ENCODE results near the gene HOXC10. TPM values are rescaled to one million over a fixed set of nuclear protein-coding genes. Genes with fewer than 3 reads are reported as not detected.

HOXC10 gene
- total RNA-seq, 6 experiments from 2014 or later: 0.33 to 1.4 (median 1.3) TPM; not detected in 1

DNA sequence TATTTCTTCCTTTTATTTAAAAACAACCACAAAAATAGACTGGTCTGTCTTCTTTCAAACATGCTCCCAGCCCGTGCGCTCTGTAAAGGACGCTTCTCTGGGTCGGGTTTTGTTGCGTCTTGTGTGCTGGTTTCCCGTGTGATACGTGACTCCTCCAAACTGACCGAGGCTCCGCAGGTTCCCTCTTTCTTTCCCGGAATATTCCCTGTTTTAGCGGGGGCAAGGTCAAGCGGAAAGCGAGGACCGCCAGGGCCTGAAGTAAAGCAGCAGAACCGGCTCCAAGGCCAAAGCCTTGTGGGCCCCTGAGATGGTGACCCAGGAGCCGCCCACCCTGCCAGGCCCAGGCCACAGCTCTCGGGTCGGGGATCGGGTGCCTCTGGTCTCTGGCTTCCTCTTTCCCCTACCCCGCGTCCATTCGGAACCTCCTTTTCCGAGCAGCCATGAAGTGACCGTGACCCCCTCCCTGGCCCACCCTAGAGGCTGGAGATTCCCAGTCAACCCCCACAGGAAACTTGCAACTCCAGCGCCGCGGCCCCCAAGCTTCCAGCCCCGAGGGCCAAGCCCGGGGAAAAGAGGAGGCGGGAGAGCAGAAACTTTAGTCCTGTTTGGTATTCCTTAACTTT lies 885 bp upstream of the HOXC10 start:
- Mint-ChIP-seq H3K9me3 (no peaks in the 10 kb centered on the region), H3K27me3 (ENCODE audit: insufficient read depth) (peaks cover 58% of the 10 kb centered on the region), H3K4me3 (no peak overlapping the region; the same call in 1 of the 2 replicates), H3K4me1 (ENCODE audit: low read depth) (peaks cover under 1% of the 10 kb centered on the region; the same call in 1 of the 2 replicates), H3K36me3 (ENCODE audit: low read depth) (no peaks in the 10 kb centered on the region), H3K27ac (no peak overlapping the region)
- no peak for DNase-seq
- TF ChIP-seq, protein P1, sequence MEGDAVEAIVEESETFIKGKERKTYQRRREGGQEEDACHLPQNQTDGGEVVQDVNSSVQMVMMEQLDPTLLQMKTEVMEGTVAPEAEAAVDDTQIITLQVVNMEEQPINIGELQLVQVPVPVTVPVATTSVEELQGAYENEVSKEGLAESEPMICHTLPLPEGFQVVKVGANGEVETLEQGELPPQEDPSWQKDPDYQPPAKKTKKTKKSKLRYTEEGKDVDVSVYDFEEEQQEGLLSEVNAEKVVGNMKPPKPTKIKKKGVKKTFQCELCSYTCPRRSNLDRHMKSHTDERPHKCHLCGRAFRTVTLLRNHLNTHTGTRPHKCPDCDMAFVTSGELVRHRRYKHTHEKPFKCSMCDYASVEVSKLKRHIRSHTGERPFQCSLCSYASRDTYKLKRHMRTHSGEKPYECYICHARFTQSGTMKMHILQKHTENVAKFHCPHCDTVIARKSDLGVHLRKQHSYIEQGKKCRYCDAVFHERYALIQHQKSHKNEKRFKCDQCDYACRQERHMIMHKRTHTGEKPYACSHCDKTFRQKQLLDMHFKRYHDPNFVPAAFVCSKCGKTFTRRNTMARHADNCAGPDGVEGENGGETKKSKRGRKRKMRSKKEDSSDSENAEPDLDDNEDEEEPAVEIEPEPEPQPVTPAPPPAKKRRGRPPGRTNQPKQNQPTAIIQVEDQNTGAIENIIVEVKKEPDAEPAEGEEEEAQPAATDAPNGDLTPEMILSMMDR (IDR thresholded peaks at IDR 0.05): no peak

DNA sequence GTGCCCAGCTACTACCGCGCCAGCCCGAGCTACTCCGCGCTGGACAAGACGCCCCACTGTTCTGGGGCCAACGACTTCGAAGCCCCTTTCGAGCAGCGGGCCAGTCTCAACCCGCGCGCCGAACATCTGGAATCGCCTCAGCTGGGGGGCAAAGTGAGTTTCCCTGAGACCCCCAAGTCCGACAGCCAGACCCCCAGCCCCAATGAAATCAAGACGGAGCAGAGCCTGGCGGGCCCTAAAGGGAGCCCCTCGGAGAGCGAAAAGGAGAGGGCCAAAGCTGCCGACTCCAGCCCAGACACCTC lies 697 bp downstream of the HOXC10 start:
- Mint-ChIP-seq H3K9me3 (no peaks in the 10 kb centered on the region), H3K4me1 (ENCODE audit: low read depth) (peaks cover 16% of the 10 kb centered on the region), H3K36me3 (ENCODE audit: low read depth) (no peaks in the 10 kb centered on the region), H3K4me3 (peak overlapping the region; percentile 74; the same call in 1 of the 2 replicates), H3K27me3 (ENCODE audit: insufficient read depth) (peaks cover 55% of the 10 kb centered on the region), H3K27ac (no peak overlapping the region)
- TF ChIP-seq, protein P1 (IDR thresholded peaks at IDR 0.05): no peak
- DNase-seq: no peak

DNA sequence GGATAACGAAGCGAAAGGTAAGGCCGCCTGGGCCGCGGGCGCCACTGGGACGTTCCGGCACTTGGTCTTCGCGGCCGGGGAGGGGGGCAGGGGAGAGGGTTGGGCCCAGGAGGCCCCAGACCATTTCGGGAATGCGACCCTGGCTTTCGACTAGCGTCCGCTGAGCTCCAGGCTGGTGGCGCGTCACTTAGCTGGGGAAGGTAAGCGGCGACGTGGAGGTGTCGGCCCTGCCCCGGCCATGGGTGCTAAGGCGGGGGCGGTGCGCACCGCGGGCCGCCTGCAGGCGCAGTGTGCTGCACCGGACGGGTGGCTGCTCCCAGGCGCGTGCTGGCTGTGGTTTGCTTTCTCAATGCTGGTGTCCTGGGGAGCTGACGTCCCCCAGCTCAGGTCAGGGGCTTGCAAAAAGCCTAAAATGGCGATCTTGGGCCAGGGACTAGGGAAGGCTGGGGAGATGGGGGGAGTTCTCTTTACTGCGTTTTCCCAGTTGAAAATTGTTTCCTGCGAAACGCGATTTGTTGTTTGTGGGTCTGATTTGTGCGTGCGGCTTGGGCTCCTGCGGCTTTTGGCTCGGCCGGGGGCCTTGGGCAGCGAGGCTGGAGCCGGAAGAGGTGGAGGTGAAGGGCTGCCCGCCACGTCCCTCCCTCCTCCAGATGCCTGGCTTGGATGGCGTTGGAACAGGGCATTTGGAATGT lies 1.2 kb downstream of the HOXC10 start:
- Mint-ChIP-seq H3K27me3 (ENCODE audit: insufficient read depth) (peaks cover 57% of the 10 kb centered on the region), H3K4me3 (peak overlapping the region; percentile 74; the same call in 1 of the 2 replicates)
- TF ChIP-seq, protein P1 (IDR thresholded peaks at IDR 0.05): no peak

DNA sequence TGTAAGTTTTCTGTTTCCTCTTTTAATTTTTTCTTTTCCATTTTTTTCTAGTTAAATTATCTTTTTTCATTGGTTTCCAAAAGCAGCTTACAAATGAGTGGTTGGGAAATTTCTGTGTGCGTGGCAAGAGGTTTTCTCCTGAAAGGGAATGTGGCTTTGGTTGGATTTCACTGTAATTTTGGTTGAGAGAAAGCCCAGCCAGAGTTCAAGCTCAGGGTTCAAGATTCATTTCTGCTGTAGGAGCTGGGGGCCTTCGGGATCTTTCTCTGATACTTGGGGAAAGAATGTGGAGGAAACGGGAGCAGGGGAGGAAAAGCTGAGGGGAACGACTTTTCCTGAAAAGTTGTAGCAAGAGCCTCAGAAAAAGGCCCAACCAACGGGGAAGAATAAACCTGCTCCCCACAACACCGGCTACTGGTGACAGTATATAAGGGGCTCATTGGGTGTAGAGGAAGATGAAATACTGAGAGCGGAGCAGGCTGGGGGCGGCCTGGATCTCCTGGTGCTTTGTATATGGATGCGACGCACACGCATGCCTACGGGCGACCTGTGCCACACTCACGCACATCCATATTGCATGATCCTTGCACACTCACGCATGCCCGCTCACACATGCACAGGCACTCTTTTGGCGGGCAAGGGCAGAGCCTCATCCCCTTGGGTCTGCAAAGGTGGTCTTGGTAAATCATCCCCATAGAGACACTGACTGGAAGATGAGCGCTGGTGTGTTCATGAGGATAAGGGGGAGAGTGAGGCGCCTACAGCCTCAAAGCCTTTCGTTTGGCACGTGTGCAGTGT lies 1.9 kb downstream of the HOXC10 start:
- Mint-ChIP-seq H3K9me3 (no peaks in the 10 kb centered on the region), H3K27ac (no peak overlapping the region), H3K4me3 (no peak overlapping the region), H3K36me3 (ENCODE audit: low read depth) (no peaks in the 10 kb centered on the region), H3K27me3 (ENCODE audit: insufficient read depth) (peaks cover 58% of the 10 kb centered on the region), H3K4me1 (ENCODE audit: low read depth) (peaks cover 16% of the 10 kb centered on the region)
- DNase-seq: no peak
- TF ChIP-seq, protein P1 (IDR thresholded peaks at IDR 0.05): no peak

More for the DNA sequence above, 1.2 kb downstream of the HOXC10 start:
- Mint-ChIP-seq H3K36me3 (ENCODE audit: low read depth) (no peaks in the 10 kb centered on the region), H3K27ac (no peak overlapping the region), H3K4me1 (ENCODE audit: low read depth) (peaks cover 16% of the 10 kb centered on the region), H3K9me3 (no peaks in the 10 kb centered on the region)
- no peak for DNase-seq

DNA sequence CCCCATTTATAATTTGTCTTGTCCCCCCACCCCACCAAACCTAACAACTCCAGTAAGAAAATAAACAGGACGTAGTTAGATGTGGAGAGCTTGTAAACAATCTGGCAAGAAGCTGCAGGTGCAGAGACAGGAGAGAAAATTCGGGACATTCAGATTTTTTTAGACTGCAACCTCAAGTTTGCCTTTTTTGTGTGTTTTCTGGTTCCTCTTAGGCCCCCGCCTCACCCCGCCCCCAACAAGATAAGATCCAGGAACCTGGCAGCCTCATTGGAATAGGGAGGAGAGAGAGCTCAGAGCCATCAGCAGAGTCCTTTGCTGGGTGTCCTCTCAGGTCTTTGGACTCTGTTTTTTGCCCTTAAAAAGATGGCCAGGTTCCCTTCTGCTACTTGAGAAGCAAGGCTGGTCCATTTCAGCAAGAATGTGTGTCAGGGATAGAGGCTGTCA lies 2.9 kb downstream of the HOXC10 start:
- peaks cover 16% of the 10 kb centered on the region for H3K4me1 Mint-ChIP-seq (ENCODE audit: low read depth)

More for the DNA sequence above, 2.9 kb downstream of the HOXC10 start:
- H3K36me3 Mint-ChIP-seq (ENCODE audit: low read depth): no peaks in the 10 kb centered on the region
- H3K27me3 Mint-ChIP-seq (ENCODE audit: insufficient read depth): peaks cover 61% of the 10 kb centered on the region
- no peak overlapping the region for H3K27ac Mint-ChIP-seq
- H3K4me3 Mint-ChIP-seq: no peak overlapping the region
- no peak for DNase-seq
- H3K9me3 Mint-ChIP-seq: no peaks in the 10 kb centered on the region
- TF ChIP-seq, protein P1 (IDR thresholded peaks at IDR 0.05): no peak

Data from HFFc6 (cell line).